Forelimb muscle (tissue), 1 donor: Measurements from ENCODE around the gene DENND4C. TPM values are rescaled to one million over a fixed set of nuclear protein-coding genes. Genes with fewer than 3 reads are reported as not detected.
"Not testable (repeated sequence)": the region's sequence is repeated elsewhere in the genome, so short reads cannot be mapped to it uniquely, and the experiment has no call there.

Experiments used
- DNase-seq: peaks from one replicate; pipeline ENCODE4 v3.0.0-alpha.2; 2013; ENCODE audit warnings: low read depth
- polyA plus RNA-seq: library from polyadenylated mRNA; unstranded; fragments of 120-200 nt; gene quantifications from one replicate; pipeline ENCODE4 v1.2.1, GENCODE V29; 2013; ENCODE audit not compliant: insufficient read length

The DENND4C gene
- polyA plus RNA-seq, 1 donor, result 23.8 TPM

- DNase-seq, result no peak
These were observed 179.7 kb downstream of the DENND4C start for GRCh38 chr9:19410195-19410503.

- no peak for DNase-seq
These were observed 180.1 kb downstream of the DENND4C start for GRCh38 chr9:19410594-19410993.

GRCh38 chr9:19411316-19411715 lies 180.8 kb downstream of the DENND4C start:
- no peak for DNase-seq

- DNase-seq, result not testable (repeated sequence)
These were observed 183.0 kb downstream of the DENND4C start for GRCh38 chr9:19413456-19413855.

- no peak for DNase-seq
These were observed 185.7 kb downstream of the DENND4C start for GRCh38 chr9:19416143-19416542.

- no peak for DNase-seq
These were observed 190.4 kb downstream of the DENND4C start for GRCh38 chr9:19420877-19421276.

Other genes starting within 250 kb of the DENND4C start
- gene SAXO1, start 197.5 kb upstream of the DENND4C start, polyA plus RNA-seq, result 0.11 TPM
- gene RRAGA, start 181.3 kb upstream of the DENND4C start, polyA plus RNA-seq, result 80.9 TPM
- gene HAUS6, start 127.8 kb upstream of the DENND4C start, polyA plus RNA-seq, result 8.8 TPM
- 78.2 TPM for gene PLIN2, start 103.2 kb upstream of the DENND4C start, polyA plus RNA-seq
- gene RPS6, start 149.5 kb downstream of the DENND4C start, polyA plus RNA-seq, result 3,746 TPM
- gene ACER2, start 178.3 kb downstream of the DENND4C start, polyA plus RNA-seq, result 0.99 TPM